Esophagus muscularis mucosa (tissue), 4 donors: Measurements from ENCODE around the gene FAM24B.

Experiments
- CTCF ChIP-seq, 3 experiments: fragments of 200-600 bp in 2 of 3; fragments of 450-650 bp in 1 of 3; sonication (generic) in 2 of 3; IDR thresholded peaks; one replicate each; pipeline ENCODE4 v1.5.1; 2017 to 2019; ENCODE audit warnings: antibody characterized with exemption in 3 of 3, mild to moderate bottlenecking in 2 of 3, moderate library complexity in 1 of 3
- EP300 ChIP-seq: sonication (generic); formaldehyde crosslinking; IDR thresholded peaks from one replicate; pipeline ENCODE4 v1.6.1; 2017; ENCODE audit warnings: antibody characterized with exemption
- POLR2A ChIP-seq: fragments of 450-650 bp; IDR thresholded peaks from one replicate; pipeline ENCODE4 v1.6.1; 2017; ENCODE audit warnings: antibody characterized with exemption, moderate library complexity, mild to moderate bottlenecking, low read depth
- POLR2AphosphoS5 ChIP-seq, 2 donors: sonication (generic); formaldehyde crosslinking; IDR thresholded peaks; one replicate each; pipeline ENCODE4 v1.6.1; 2017; ENCODE audit warnings: antibody characterized with exemption in 2 of 2

DNA sequence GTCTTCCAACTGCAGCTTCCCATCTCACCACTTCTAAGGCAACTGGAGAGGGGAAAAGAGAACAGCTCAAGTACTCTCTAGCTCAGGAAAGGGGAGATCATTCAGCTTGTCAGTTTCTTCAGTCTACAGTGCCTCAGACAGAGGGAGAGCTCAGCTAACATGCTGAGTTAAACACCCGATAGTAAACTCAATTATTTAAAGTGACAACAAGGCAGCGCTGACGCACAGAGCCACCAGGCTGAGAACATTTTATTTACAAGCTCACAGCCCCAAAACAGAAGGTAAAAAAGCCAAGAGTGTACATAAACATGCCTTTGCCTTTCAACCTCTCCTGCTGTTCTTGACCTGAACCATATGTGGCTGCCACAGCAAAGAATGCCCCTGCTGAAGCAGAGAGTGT is 23.6 kb downstream of the FAM24B start:
- TF ChIP-seq CTCF (IDR thresholded peaks at IDR 0.05) (no peak), EP300 (no peak), POLR2A (no peak), POLR2AphosphoS5 (IDR thresholded peaks at IDR 0.05) (no peak)
